ENCODE data around the gene L3MBTL4.

GRCh38 chr18:6414118-6414722, 491 bp downstream of the L3MBTL4 start:
- TF ChIP-seq CTCF (IDR thresholded peaks at IDR 0.05) (no peak; the same call in 1 of the 2 replicates), REST (IDR thresholded peaks at IDR 0.05; ENCODE audit: insufficient read depth in 1 of 2, low read depth in 2 of 2, low read length in 1 of 2) (no peak), POLR2AphosphoS5 (IDR thresholded peaks at IDR 0.05; ENCODE audit: low read depth, low read length) (no peak), SIN3A (IDR thresholded peaks at IDR 0.05; ENCODE audit: borderline replicate concordance, insufficient read depth, low read depth, low read length) (no peak)

Measured in Panc1 (cell line).